Measurements from ENCODE around the gene LRRC66. TPM values are rescaled to one million over a fixed set of nuclear protein-coding genes. Genes with fewer than 3 reads are reported as not detected.

LRRC66 gene
- total RNA-seq, 1 experiment from 2014 or later: not detected

DNA sequence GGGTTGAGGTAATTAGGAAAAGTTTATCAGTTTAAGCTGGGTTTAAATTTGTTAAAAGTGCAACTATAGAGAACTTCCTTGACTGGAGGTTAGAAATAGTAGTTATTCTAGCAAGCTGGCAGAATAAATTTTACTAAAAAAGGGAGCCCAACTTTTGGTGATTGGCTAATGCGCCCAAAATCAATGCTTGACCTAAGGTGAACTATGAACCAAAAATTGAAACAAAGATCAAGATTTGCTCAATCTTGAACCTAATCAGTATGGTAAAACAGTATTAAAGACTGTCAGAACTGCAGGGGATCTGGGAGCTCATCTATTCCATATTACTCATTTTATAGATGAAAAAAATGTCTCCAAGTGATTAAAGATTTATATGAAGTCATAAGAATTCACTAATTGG, 24.9 kb upstream of the LRRC66 start:
- Mint-ChIP-seq H3K4me3 (no peak overlapping the region), H3K9me3 (peaks cover 13 to 14% of the 10 kb centered on the region in 2 experiments), H3K27ac (no peak overlapping the region), H3K4me1 (peaks cover 6 to 10% of the 10 kb centered on the region in 2 experiments; a peak in 3 of 4 replicates), H3K27me3 (ENCODE audit: low read depth) (peaks cover 23% of the 10 kb centered on the region), H3K36me3 (ENCODE audit: insufficient read depth in 1 of 3, low read depth in 3 of 3) (peaks cover 7 to 9% (median 8%) of the 10 kb centered on the region in 3 experiments; a peak in 6 of 7 replicates)
- Histone ChIP-seq H2BK12ac (ENCODE audit: insufficient read length, low read depth, low read length) (no peak overlapping the region), H3K4me2 (ENCODE audit: insufficient read depth, insufficient read length, low read length) (no peak overlapping the region), H2BK5ac (ENCODE audit: insufficient read length, low read length) (no peak overlapping the region), H3K23me2 (ENCODE audit: insufficient read length, low read depth, low read length, poor library complexity, severe bottlenecking) (no peaks in the 10 kb centered on the region), H3T11ph (ENCODE audit: low read length) (no peak overlapping the region), H3K9ac (ENCODE audit: extremely low read depth, insufficient read length, low read length) (no peak overlapping the region), H4K20me1 (ENCODE audit: control insufficient read depth, insufficient read depth, insufficient read length) (no peaks in the 10 kb centered on the region), H3K27ac (ENCODE audit: insufficient read length, low read depth, low read length) (no peak overlapping the region), H2BK15ac (ENCODE audit: low read depth, low read length) (no peak overlapping the region), H3K18ac (ENCODE audit: insufficient read length, low read depth, low read length) (no peak overlapping the region), H2AK5ac (ENCODE audit: insufficient read length, low read length) (no peak overlapping the region), H3K4ac (ENCODE audit: low read depth, low read length) (no peak overlapping the region), H2BK120ac (ENCODE audit: low read depth, low read length, poor library complexity, severe bottlenecking) (no peak overlapping the region), H4K8ac (replicated peaks; ENCODE audit: insufficient read length, low read depth, low read length) (no peak overlapping the region), H4K91ac (ENCODE audit: insufficient read length, low read depth, low read length) (no peak overlapping the region), H2AFZ (ENCODE audit: low read length) (no peak overlapping the region), H3K14ac (ENCODE audit: insufficient read depth, low read length) (no peak overlapping the region), H3K56ac (ENCODE audit: insufficient read length, low read depth, low read length) (no peak overlapping the region), H2BK20ac (ENCODE audit: low read depth, low read length, poor library complexity, severe bottlenecking) (no peak overlapping the region), H3K23ac (ENCODE audit: insufficient read length, low read depth, low read length) (no peak overlapping the region), H4K5ac (ENCODE audit: insufficient read length, low read depth, low read length) (no peak overlapping the region), H3K9me3 (ENCODE audit: control insufficient read depth, low read depth, low read length) (no peaks in the 10 kb centered on the region), H3K27me3 (ENCODE audit: insufficient read depth, low read length) (no peaks in the 10 kb centered on the region), H3K4me1 (ENCODE audit: insufficient read depth, low read length) (no peaks in the 10 kb centered on the region), H3K79me2 (ENCODE audit: insufficient read depth, low read length) (no peaks in the 10 kb centered on the region), H3K79me1 (ENCODE audit: insufficient read depth, low read depth, low read length, poor library complexity, severe bottlenecking) (no peaks in the 10 kb centered on the region)
- no peak for DNase-seq
- WGBS (ENCODE audit: extremely low coverage, insufficient read length, low lambda C conversion rate): no CpG with 5 or more reads among the region's 1 CpG
- TF ChIP-seq, protein P1, sequence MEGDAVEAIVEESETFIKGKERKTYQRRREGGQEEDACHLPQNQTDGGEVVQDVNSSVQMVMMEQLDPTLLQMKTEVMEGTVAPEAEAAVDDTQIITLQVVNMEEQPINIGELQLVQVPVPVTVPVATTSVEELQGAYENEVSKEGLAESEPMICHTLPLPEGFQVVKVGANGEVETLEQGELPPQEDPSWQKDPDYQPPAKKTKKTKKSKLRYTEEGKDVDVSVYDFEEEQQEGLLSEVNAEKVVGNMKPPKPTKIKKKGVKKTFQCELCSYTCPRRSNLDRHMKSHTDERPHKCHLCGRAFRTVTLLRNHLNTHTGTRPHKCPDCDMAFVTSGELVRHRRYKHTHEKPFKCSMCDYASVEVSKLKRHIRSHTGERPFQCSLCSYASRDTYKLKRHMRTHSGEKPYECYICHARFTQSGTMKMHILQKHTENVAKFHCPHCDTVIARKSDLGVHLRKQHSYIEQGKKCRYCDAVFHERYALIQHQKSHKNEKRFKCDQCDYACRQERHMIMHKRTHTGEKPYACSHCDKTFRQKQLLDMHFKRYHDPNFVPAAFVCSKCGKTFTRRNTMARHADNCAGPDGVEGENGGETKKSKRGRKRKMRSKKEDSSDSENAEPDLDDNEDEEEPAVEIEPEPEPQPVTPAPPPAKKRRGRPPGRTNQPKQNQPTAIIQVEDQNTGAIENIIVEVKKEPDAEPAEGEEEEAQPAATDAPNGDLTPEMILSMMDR (conservative IDR thresholded peaks at IDR 0.05): no peak
